Astrocyte of the hippocampus (primary cell): ENCODE measurements around the gene SNX25.
"Not testable (repeated sequence)": the region's sequence is repeated elsewhere in the genome, so short reads cannot be mapped to it uniquely, and the experiment has no call there.

Source experiments
- DNase-seq: peaks from one replicate; pipeline ENCODE4 v3.0.0; 2011; ENCODE audit warnings: low read depth, low spot score

SNX25 gene

DNA sequence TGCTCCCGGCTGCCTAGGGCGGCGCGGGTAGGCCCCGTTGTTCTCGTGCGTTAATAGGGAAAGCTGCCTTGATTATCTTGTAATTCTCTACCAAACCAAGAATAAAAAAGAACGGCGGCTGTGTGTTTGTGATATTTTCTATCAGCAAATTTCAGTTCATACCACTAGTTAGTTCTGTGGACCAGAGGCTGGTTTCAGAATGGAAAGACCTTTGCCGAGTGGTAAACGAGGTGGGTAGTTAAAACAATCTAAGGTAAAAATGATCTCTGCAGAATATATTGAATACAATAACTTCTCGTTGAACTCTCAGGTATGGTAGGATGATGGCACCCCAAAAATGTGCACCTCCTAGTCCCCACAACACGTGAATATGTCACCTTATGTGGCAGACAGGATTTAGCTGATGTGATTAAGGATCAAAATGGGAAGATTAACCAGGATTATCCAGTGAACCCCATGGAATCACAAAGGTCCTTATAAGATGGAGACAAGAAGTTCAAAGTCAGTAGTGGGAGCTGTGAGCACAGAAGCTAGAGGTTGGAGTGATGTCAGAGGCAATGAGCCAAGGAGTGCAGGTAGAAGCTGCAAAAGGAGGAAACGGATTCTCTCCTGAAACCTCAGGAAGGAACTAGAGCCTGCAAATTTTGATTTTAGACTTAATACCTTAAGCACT is 5.0 kb upstream of the SNX25 start:
- DNase-seq, result peak; percentile 33

GRCh38 chr4:185205073-185205472 is 4.3 kb upstream of the SNX25 start:
- DNase-seq, result not testable (repeated sequence)

- peak; percentile 28 for DNase-seq
These were observed 3.6 kb upstream of the SNX25 start for GRCh38 chr4:185205697-185206342.

GRCh38 chr4:185207466-185207865 is 1.9 kb upstream of the SNX25 start:
- no peak for DNase-seq

- not testable (repeated sequence) for DNase-seq
These were observed 379 bp downstream of the SNX25 start for GRCh38 chr4:185209852-185210101.

GRCh38 chr4:185210102-185210981 is 944 bp downstream of the SNX25 start:
- peak; percentile 75 for DNase-seq

DNA sequence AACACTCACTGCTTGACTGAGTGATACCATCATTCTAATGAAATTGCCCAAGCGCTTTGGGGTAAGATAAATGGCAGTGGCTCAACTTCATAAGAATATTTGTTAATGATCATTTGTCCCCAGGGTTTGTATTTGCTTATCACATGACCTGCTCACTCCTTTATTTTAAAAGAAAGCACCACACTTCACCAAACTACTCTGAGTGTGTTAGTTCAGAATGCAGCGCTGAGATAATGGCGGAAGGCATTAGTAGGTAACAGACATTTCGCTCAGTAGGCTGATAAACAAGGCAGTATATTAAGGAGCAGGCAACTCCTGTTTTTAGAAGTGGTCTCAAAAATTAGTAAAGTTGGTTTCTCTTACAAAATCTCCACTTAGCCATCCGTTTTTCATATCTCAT is 1.6 kb downstream of the SNX25 start:
- DNase-seq, result peak; percentile 43

DNA sequence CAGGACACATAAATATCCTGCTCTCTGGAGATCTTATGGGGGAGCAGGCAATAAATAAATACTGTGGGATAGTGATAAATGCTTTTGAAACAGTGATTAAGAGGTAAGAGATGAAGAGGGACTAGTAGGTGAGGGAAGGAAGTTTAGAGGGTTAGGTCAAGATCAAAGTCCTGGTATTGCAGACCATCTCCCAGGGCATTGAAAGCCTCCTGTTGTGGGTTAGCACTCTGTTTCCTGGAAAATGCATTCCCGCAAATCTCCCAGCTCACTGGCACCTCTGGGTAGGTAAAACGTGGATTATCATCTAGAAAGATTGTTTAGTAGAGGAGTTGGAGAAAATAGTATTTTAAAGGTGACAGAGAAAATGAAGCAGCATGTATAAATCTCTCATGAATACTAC is 2.2 kb downstream of the SNX25 start:
- DNase-seq, result no peak

- DNase-seq, result no peak
These were observed 3.2 kb downstream of the SNX25 start for GRCh38 chr4:185212581-185212980.

DNA sequence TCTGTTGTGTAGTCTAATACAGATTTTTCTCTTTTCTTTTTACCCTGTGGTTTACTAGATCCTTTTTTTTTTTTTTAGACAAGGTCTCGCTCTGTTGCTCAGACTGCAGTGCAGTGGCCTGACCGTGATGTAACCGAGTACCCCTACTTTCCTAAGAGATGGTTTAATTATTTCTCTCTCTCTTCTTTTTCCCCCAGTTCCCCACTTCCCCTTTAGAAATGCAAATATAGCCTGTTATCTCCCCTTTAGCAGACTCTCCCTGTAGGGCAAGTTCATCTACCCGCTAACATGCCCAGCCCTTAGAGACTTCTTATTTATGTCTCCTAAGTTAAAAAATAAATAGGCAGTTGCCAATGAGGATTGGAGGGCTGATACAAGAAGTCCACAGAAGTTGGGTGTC is 4.5 kb downstream of the SNX25 start:
- no peak for DNase-seq

GRCh38 chr4:185215261-185215660 is 5.9 kb downstream of the SNX25 start:
- peak; percentile 51 for DNase-seq

DNA sequence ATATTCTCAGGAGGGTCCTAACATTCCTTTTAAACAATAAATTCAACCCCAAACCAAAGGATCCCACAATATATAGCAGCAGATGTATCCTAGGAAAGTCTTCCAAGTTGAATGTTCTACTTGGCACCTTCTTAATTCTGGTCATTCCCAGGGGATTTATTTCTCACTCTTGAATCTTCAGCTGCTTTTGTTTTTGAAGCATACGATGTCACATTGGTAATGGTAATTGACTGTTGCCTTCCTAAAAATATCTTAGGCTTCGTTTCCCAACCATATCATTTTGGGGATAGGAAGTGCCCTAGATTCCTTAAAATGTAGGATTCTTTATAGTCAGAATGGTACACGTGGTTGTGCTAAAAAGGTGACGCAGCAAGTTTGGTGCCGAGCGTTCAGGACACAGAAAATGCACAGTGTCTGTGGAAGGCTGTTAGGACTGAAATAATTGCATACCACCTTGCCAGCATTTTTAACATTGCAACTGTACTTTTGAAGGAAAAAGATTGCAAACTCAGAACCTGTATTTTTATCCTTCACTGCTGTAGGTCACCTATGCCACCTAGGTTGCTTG is 8.1 kb downstream of the SNX25 start:
- DNase-seq, result no peak

- no peak for DNase-seq
These were observed 8.9 kb downstream of the SNX25 start for GRCh38 chr4:185218312-185218711.

DNA sequence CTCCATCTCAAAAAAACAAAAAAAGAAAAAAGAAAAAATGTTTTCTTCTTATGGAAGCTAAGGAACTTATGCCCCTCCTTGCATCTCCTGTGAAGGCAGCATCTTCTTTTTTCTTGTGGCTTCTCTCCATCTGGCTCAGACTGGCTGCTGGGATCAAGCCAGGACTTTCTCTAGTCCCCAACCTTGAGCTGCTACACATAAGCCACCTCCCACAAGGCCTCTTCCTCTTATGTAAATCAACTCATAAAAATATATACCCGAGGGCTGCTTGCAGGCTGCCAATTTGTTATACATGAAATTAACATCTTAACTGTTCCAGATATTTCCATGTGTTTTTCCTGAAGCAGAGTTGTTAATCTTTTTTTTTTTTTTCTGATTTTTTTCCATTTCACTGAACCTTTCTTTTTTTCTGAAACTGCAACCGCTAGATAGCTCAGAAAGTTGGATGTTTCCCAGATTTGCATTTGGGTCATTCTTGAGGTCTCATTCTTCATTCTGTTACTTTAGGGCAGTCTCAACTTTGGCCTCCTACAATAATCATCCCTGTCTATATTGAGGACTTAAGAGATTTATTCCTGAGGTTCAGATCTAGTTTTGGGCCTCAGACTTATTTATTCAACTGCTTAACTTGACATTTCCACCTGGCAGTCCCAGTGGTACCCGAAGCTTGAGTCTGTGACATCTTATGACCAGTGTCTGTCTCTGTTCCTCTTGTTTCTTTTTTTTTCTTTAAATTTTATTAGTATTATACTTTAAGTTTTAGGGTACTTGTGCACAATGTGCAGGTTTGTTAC is 10.3 kb downstream of the SNX25 start:
- DNase-seq, result peak; percentile 56

- DNase-seq, result no peak
These were observed 12.1 kb downstream of the SNX25 start for GRCh38 chr4:185221491-185221890.

DNA sequence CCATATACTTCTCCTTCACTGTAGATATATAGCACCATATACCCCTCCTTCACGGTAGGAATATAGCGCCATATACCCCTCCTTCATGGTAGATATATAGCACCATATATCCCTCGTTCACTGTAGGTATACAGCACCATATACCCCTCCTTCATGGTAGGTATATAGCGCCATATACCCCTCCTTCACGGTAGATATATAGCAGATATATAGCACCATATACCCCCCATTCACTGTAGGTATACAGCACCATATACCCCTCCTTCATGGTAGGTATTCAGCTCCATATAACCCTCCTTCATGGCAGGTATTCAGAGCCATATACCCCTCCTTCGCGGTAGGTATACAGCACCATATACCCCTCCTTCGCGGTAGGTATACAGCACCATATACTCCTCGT is 12.5 kb downstream of the SNX25 start:
- no peak for DNase-seq

DNA sequence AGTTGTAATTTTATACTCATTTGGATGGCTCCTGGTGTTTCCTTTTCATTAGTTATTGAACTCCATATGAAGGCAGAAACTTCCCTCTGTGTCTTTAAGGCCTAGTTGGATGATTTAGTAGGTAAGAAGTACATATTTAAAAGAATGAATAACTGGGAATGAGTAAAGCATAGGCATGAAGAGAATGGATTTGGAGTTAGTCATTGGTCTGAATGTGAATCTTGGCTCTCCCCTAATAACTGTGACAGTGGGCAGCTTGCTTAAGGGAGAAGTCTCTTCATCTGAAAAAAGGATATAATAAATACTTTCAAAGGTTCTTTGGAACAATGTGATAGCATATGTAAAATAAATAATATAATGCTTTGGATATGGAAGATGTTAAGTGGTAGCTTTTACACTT is 13.2 kb downstream of the SNX25 start:
- DNase-seq, result peak; percentile 37

DNA sequence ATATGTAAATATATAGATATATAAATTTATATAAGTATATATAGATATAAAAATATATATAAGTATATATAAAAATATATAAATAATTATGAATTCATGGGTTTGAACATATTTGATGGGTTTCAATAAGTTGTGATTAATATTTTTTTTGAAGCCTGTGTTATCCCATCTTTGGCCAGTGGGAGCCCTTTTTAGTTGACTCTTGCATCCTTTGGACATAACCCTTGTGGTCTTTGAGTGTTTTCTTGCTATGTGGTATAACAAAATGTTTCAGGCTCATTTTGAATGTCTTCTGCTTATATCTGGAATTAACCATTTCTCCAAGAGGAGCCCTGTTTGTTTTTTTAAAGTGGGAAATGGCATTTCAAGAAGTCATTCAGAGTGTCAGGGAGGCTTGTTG is 15.2 kb downstream of the SNX25 start:
- no peak for DNase-seq

DNA sequence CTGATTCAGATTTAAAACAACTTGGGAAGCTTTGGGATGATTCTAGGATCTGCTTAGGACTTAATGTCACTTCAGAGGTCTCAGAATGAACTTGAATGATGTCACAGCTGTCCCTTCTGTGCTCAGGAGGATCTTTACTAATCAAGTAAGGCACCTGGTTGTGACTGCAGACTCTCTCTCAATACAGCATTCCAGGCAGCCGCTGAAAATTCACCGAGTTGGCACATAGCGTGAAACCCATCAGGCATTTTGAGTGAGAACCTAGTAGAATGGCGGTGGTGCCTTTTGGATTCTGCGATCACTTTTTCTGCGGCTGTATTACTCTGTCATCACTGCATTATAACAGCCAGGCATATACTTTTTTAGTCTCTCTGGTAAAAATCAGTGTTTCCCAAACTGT is 16.5 kb downstream of the SNX25 start:
- no peak for DNase-seq

- peak; percentile 33 for DNase-seq
These were observed 17.7 kb downstream of the SNX25 start for GRCh38 chr4:185227131-185227551.

DNA sequence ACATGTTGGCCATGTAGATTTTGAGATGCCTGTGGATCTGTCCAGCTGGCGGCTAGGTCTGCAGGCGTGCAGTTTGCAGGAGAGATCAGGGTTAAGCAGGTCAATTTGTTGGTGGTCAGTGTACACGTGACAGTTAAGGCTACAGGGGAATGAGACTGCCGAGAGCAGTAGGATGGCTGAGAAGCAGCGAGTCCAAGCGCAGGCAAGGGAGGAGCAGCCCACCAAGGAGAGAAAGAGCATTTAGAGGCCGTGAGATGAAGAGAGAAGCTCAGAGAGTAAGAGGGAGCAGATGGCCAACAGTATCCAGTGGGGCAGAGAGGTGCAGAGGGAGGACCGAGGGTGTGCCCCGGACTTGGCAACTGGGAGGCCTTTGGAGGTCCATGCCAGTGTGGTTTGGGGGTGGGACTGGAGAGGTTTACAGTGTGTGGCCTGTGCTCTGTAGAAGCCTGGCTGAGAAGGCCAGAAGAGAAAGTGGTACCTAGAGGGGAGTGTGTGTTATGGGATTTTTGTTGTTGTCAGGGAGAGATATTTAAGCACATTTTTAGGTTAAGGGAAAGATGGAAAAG is 18.4 kb downstream of the SNX25 start:
- DNase-seq, result no peak
